H1 (cell line): Measurements from ENCODE around the gene FBXO2. TPM values are rescaled to one million over a fixed set of nuclear protein-coding genes. Genes with fewer than 3 reads are reported as not detected.

Experiments used
- CHD7 ChIP-seq: fragments of 300-600 bp; sonication (generic); IDR thresholded peaks from 2 replicates; pipeline ENCODE4 v1.7.1; 2012; ENCODE audit warnings: low read length, moderate library complexity, mild to moderate bottlenecking, inconsistent platforms; ENCODE audit not compliant: insufficient replicate concordance
- CREB1 ChIP-seq: IDR thresholded peaks from 2 replicates; pipeline ENCODE4 v1.6.1; 2012; ENCODE audit warnings: inconsistent platforms
- GABPA ChIP-seq: IDR thresholded peaks from 2 replicates; pipeline ENCODE4 v1.6.1; 2011; ENCODE audit warnings: mild to moderate bottlenecking, low read length, moderate library complexity, borderline replicate concordance; ENCODE audit not compliant: insufficient read depth
- JUN ChIP-seq: IDR thresholded peaks from 2 replicates; pipeline ENCODE4 v1.6.1; 2011; ENCODE audit warnings: low read depth, mild to moderate bottlenecking, improper control_type of control experiment, low read length
- SP1 ChIP-seq: IDR thresholded peaks from 2 replicates; pipeline ENCODE4 v1.6.1; 2011; ENCODE audit warnings: low read depth, low read length
- YY1 ChIP-seq: IDR thresholded peaks from 2 replicates; pipeline ENCODE4 v1.6.1; 2011; ENCODE audit warnings: low read depth, mild to moderate bottlenecking, low read length
- polyA plus RNA-seq, 7 experiments: library from polyadenylated mRNA; depleted of rRNA in 3 of 7; stranded (reverse) in 5 of 7; unstranded in 2 of 7; fragments of >200 nt in 5 of 7; fragments of 200-250 nt in 2 of 7; gene quantifications; 1 replicate in 5 of 7; 2 replicates in 1 of 7; 4 replicates in 1 of 7; pipeline versions ENCODE4 v1.2.1 to v1.2.3, GENCODE V29; 2011 to 2013; ENCODE audit warnings: missing spikeins in 2 of 7, mixed read lengths in 2 of 7
- total RNA-seq: library from RNA; stranded (reverse); fragmentation: NEBNext Ultra II Directional; extraction: Animal tissue kit (Norgen Biotek cat#: 25700); gene quantifications from 2 replicates; pipeline ENCODE4 v1.2.1, GENCODE V29; 2021

FBXO2 gene
- total and polyA plus RNA-seq, 2 of the 8 experiments (the other 6 are each of a cell fraction or from before 2014, with no cell fraction given), result 51.3 to 57.9 TPM

GRCh38 chr1:11602424-11602823 lies 51.8 kb downstream of the FBXO2 start (continued):
- TF ChIP-seq CHD7 (no peak), SP1 (no peak), JUN (no peak), YY1 (no peak), GABPA (no peak), CREB1 (no peak)
